Fibroblast of villous mesenchyme (primary cell): ENCODE results near the gene DOCK11. TPM values are rescaled to one million over a fixed set of nuclear protein-coding genes. Genes with fewer than 3 reads are reported as not detected.

ENCODE experiments used
- DNase-seq: peaks from one replicate; pipeline ENCODE4 v3.0.0-alpha.2; 2010; ENCODE audit warnings: low read depth
- H3K4me3 ChIP-seq: 2 replicates; pipeline ENCODE4 v1.5.1; 2011; ENCODE audit warnings: low read depth, mild to moderate bottlenecking, low read length
- CTCF ChIP-seq: IDR thresholded peaks from 2 replicates; pipeline ENCODE4 v1.5.1; 2012; ENCODE audit warnings: low read depth, mild to moderate bottlenecking, low read length; ENCODE audit not compliant: insufficient read depth
- total RNA-seq: library from RNA; depleted of rRNA; stranded (reverse); fragments of >200 nt; gene quantifications from 2 replicates; pipeline ENCODE4 v1.2.3, GENCODE V29; 2012

DOCK11 gene
- total RNA-seq, 1 donor, result 50.1 TPM

GRCh38 chrX:118502161-118502789 lies 6.7 kb downstream of the DOCK11 start:
- no peak for TF ChIP-seq CTCF
- no peak overlapping the region for H3K4me3 ChIP-seq
- DNase-seq, result no peak

DNA sequence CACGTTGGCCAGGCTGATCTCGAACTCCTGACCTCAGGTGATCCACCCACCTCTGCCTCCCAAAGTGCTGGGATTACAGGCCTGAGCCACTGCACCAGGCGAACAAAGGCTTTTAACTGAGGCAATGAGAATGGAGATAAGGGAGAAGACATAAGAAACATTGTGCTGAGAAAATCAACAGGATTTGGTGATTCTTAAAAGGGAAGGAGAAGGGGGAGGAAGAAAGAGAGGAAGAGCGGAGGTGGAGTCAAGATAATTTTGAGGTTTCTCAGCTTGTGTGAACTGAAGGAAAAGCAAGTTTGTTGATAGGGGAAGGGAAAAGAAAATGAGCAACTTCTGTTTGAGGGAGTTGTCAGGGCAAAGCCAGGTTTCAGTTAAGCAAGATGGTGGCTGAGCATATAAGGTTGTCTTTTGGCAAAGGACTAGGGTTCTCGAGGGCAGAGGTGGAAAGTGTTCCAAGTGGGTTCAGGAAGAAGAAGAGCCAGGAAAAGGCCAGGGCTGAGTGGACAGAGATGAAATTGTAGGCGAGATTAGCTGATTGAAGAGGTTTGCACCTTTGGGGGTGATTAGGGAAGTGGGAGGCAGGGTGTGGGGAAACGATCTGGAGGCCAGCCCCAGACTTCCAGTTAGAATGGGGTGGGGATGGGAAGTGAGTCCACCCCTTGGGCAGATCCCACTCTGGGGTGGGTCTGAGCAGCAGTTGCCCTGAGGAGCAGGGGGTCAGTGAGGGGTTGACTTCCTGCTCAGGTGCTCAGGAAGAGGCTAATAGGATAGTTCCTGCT lies 7.8 kb downstream of the DOCK11 start:
- DNase-seq, result no peak
- H3K4me3 ChIP-seq, result no peak overlapping the region
- TF ChIP-seq CTCF, result no peak

DNA sequence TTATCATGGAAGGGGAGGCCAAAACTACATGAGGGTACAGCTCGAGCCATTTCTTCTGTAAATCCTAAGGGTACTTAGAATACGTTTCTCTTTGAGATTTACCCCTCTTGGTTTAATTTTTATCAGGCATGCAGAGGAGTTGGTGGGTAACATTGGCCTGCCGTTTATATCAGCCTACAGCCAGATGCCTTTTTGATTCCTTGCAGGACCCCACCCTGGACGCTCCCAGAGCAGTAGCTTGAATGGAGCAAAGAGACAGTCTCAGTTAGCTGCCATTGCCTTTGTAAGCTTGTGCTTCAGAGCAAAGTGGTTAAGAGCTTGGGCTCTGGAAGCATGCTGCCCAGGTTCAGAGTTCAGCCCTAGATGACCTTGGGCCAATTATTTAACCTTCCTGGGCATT lies 9.0 kb downstream of the DOCK11 start:
- DNase-seq, result no peak
- no peak overlapping the region for H3K4me3 ChIP-seq
- TF ChIP-seq CTCF, result no peak

DNA sequence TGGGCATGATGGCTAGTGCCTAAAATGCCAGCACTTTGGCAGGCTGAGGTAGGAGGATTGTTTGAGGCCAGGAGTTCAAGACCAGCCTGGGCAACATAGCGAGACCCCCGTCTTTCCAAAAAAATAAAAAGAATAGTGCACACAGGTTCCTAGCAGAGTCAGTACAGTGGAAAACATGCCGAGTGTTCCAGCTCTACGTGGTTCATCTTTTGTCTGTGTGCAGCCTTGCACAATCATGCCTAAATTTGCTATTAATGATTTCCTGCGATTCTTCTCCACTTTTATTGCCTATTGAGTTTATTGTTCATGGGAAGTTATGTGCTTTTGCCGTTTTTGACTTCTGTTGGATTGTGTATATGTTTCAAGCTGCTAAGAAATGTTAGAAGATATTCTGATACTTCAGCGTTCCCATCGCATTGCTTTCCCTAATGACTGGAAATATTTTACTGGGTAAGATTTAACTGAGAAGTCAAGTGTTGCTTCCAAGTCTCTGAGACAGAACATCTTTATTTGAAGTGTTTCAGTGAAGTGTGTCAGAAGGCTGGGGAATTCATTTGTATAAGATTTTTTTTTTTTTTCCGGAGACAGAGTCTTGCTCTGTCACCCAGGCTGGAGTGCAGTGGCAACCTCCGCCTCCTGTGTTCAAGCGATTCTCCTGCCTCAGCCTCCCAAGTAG lies 11.3 kb downstream of the DOCK11 start:
- DNase-seq, result no peak
- H3K4me3 ChIP-seq, result no peak overlapping the region

GRCh38 chrX:118507766-118508165 lies 12.2 kb downstream of the DOCK11 start:
- no peak for TF ChIP-seq CTCF
- H3K4me3 ChIP-seq, result no peak overlapping the region
- DNase-seq, result peak; percentile 39

More for the DNA sequence above, 11.3 kb downstream of the DOCK11 start:
- TF ChIP-seq CTCF, result no peak

- no peak for DNase-seq
- no peak for TF ChIP-seq CTCF
- no peak overlapping the region for H3K4me3 ChIP-seq
Measured at GRCh38 chrX:118508221-118508620, 12.6 kb downstream of the DOCK11 start.
